GM12878 (cell line): ENCODE measurements around the gene ELAVL4. TPM values are rescaled to one million over a fixed set of nuclear protein-coding genes. Genes with fewer than 3 reads are reported as not detected.

ENCODE experiments used
- ATAC-seq: fragments of 200-7000 bp; cut with Tn5 transposase; 3 replicates; pipeline ENCODE4 v1.9.1; 2020; ENCODE audit warnings: mild to moderate bottlenecking, moderate library complexity
- BruUV-seq: library from RNA; stranded (reverse); fragments of 400-500 nt; replicated peaks from 2 replicates; lab custom pipeline; 2021; lab: Mats Ljungman, UMichigan
- CTCF ChIA-PET: fragments of 300-600 bp; sonication (Branson Sonifier 250); formaldehyde crosslinking; extraction: SDS; loops from one replicate; lab custom pipeline; 2021; ENCODE audit warnings: inconsistent platforms; lab: Yijun Ruan, JAX
- POLR2A ChIA-PET: fragments of 350-600 bp; formaldehyde crosslinking; extraction: SDS; loops from one replicate; lab custom pipeline; 2021; ENCODE audit warnings: inconsistent platforms; lab: Charles Lee
- RAD21 ChIA-PET: fragments of 300-600 bp; sonication (Branson Sonifier 250); formaldehyde crosslinking; loops from one replicate; lab custom pipeline; 2023; ENCODE audit warnings: antibody characterized with exemption; ENCODE audit not compliant: unreplicated experiment; lab: Charles Lee
- SMC1A ChIA-PET: fragments of 300-600 bp; sonication (Branson Sonifier 250); formaldehyde crosslinking; loops from one replicate; lab custom pipeline; 2023; ENCODE audit not compliant: unreplicated experiment, uncharacterized antibody; lab: Charles Lee
- DNase-seq: peaks from one replicate; pipeline ENCODE4 v3.0.0-alpha.2; 2011; ENCODE audit warnings: low read depth, low spot score
- FAIRE-seq: peaks from 3 replicates; lab custom pipeline; 2011; peaks lifted over from hg19 to GRCh38; lab: Jason Lieb, UNC
- H2AFZ ChIP-seq: 2 replicates; pipeline ENCODE4 v1.6.0; 2011; ENCODE audit warnings: low read depth, low read length, control low read depth; ENCODE audit not compliant: control insufficient read depth
- H3K27ac ChIP-seq: 2 replicates; pipeline ENCODE4 v1.5.1; 2011; ENCODE audit warnings: control low read depth; ENCODE audit not compliant: control insufficient read depth, insufficient read depth
- H3K27me3 ChIP-seq, 2 experiments: replicated peaks in 1 of 2; 2 replicates each; pipeline versions ENCODE4 v1.6.0 to v1.6.1; 2011; ENCODE audit warnings: low read length in 1 of 2; ENCODE audit not compliant: control insufficient read depth in 2 of 2, insufficient read depth in 2 of 2
- H3K36me3 ChIP-seq, 2 experiments: 2 replicates each; pipeline ENCODE4 v1.5.1; 2011; ENCODE audit warnings: low read length in 1 of 2; ENCODE audit not compliant: control insufficient read depth in 2 of 2, insufficient read depth in 2 of 2
- H3K4me1 ChIP-seq: 2 replicates; pipeline ENCODE4 v1.6.1; 2011; ENCODE audit warnings: mild to moderate bottlenecking, low read length, moderate library complexity, mixed read lengths; ENCODE audit not compliant: control insufficient read depth, insufficient read depth
- H3K4me2 ChIP-seq: 2 replicates; pipeline ENCODE4 v1.6.0; 2011; ENCODE audit warnings: control low read depth; ENCODE audit not compliant: control insufficient read depth, insufficient read depth
- H3K4me3 ChIP-seq: fragments of 200-600 bp; sonication (generic); 2 replicates; pipeline ENCODE4 v1.5.1; 2016
- H3K79me2 ChIP-seq: 2 replicates; pipeline ENCODE4 v1.6.0; 2011; ENCODE audit warnings: low read length; ENCODE audit not compliant: control insufficient read depth, insufficient read depth
- H3K9ac ChIP-seq: 2 replicates; pipeline ENCODE4 v1.8.0; 2011; ENCODE audit warnings: low read length, control low read depth, mixed read lengths; ENCODE audit not compliant: control insufficient read depth, insufficient read depth
- H3K9me3 ChIP-seq: replicated peaks from 3 replicates; pipeline ENCODE4 v1.5.1; 2011; ENCODE audit warnings: mild to moderate bottlenecking, low read length; ENCODE audit not compliant: control insufficient read depth, insufficient read depth
- H4K20me1 ChIP-seq: 2 replicates; pipeline ENCODE4 v1.6.0; 2011; ENCODE audit not compliant: control insufficient read depth, insufficient read depth
- ATF7 ChIP-seq: fragments of 450-650 bp; IDR thresholded peaks from 2 replicates; pipeline ENCODE4 v1.6.1; 2016; ENCODE audit warnings: low read depth, mild to moderate bottlenecking
- BACH1 ChIP-seq: fragments of 450-650 bp; IDR thresholded peaks from 2 replicates; pipeline ENCODE4 v1.6.1; 2017; ENCODE audit warnings: mild to moderate bottlenecking, borderline replicate concordance
- IKZF2 ChIP-seq, 2 experiments: fragments of 450-650 bp; IDR thresholded peaks; 2 replicates each; pipeline ENCODE4 v1.6.1; 2017; ENCODE audit warnings: mild to moderate bottlenecking in 2 of 2, moderate library complexity in 2 of 2
- KLF5 ChIP-seq: fragments of 450-650 bp; IDR thresholded peaks from 2 replicates; pipeline ENCODE4 v1.6.1; 2014; ENCODE audit warnings: mild to moderate bottlenecking; ENCODE audit not compliant: partially characterized antibody
- MEF2B ChIP-seq: fragments of 450-650 bp; IDR thresholded peaks from 2 replicates; pipeline ENCODE4 v1.6.1; 2018; ENCODE audit warnings: mild to moderate bottlenecking, moderate library complexity; ENCODE audit not compliant: partially characterized antibody, poor library complexity, severe bottlenecking
- NBN ChIP-seq: fragments of 450-650 bp; IDR thresholded peaks from 2 replicates; pipeline ENCODE4 v1.6.1; 2016
- POU2F2 ChIP-seq: IDR thresholded peaks from 3 replicates; pipeline ENCODE4 v1.6.1; 2011; ENCODE audit warnings: low read depth, mild to moderate bottlenecking, low read length, borderline replicate concordance
- RB1 ChIP-seq: fragments of 450-650 bp; formaldehyde crosslinking; IDR thresholded peaks from 2 replicates; pipeline ENCODE4 v1.6.1; 2017; ENCODE audit warnings: mild to moderate bottlenecking, borderline replicate concordance
- SMARCA5 ChIP-seq: fragments of 450-650 bp; IDR thresholded peaks from 2 replicates; pipeline ENCODE4 v1.6.1; 2017; ENCODE audit warnings: mild to moderate bottlenecking
- SUZ12 ChIP-seq: fragments of 200-600 bp; sonication (generic); IDR thresholded peaks from one replicate; pipeline ENCODE4 v1.6.1; 2018; ENCODE audit warnings: antibody characterized with exemption, mild to moderate bottlenecking; ENCODE audit not compliant: unreplicated experiment
- TARDBP ChIP-seq: IDR thresholded peaks from 2 replicates; pipeline ENCODE4 v1.6.1; 2016; ENCODE audit warnings: borderline replicate concordance
- ZNF217 ChIP-seq: fragments of 450-650 bp; IDR thresholded peaks from 2 replicates; pipeline ENCODE4 v1.6.1; 2017; ENCODE audit warnings: antibody characterized with exemption, mild to moderate bottlenecking
- ZNF24 ChIP-seq: fragments of 450-650 bp; IDR thresholded peaks from 2 replicates; pipeline ENCODE4 v1.6.1; 2017; ENCODE audit warnings: antibody characterized with exemption, mild to moderate bottlenecking
- WGBS: methylation state at CpG from one replicate; pipeline ENCODE4 v1.1.6; 2016; ENCODE audit warnings: low lambda C conversion rate; ENCODE audit not compliant: insufficient replicate concordance, insufficient coverage; ENCODE audit errors: missing lambda C conversion rate; 5-methylcytosine and 5-hydroxymethylcytosine counted together
- in situ Hi-C: fragments of 300-500 bp; cut with MboI; formaldehyde crosslinking; loops from 9 replicates; pipeline ENCODE4 v1.14.3; 2018; ENCODE audit warnings: mixed read lengths
- intact Hi-C: fragments of 100-400 bp; cut with micrococcal nuclease; formaldehyde crosslinking; loops from one replicate; pipeline ENCODE4 v1.14.2; 2022; ENCODE audit not compliant: unreplicated experiment
- polyA plus RNA-seq, 11 experiments: library from polyadenylated mRNA; depleted of rRNA in 4 of 11; unstranded in 6 of 11; stranded (reverse) in 5 of 11; fragments of >200 nt; fragmentation: Nextera tagmentation in 4 of 11; fragmentation: Illumina TruSeq in 1 of 11; extraction: Ambion mirVana in 4 of 11; extraction: Trizol in 1 of 11; gene quantifications; 1 replicate in 1 of 11; 2 replicates in 10 of 11; pipeline versions ENCODE4 v1.2.1 to v1.2.3, GENCODE V29; 2011 to 2016; ENCODE audit warnings: inconsistent platforms in 2 of 11, missing spikeins in 2 of 11, low read depth in 1 of 11
- total RNA-seq, 4 experiments: library from RNA; depleted of rRNA in 3 of 4; stranded (reverse); fragments of >200 nt in 3 of 4; fragmentation: Illumina TruSeq in 1 of 4; extraction: Trizol in 1 of 4; gene quantifications; 2 replicates each; pipeline versions ENCODE4 v1.2.1 to v1.2.3, GENCODE V29; 2013 to 2021
- TF ChIP-seq, protein P1 (sequence below): fragments of 450-650 bp; IDR thresholded peaks from 2 replicates; pipeline ENCODE4 v1.6.1; 2017; ENCODE audit warnings: low read depth, mild to moderate bottlenecking, moderate library complexity
- TF ChIP-seq, protein P2 (sequence below): IDR thresholded peaks from 2 replicates; pipeline ENCODE4 v1.6.1; 2011; ENCODE audit warnings: low read depth, mild to moderate bottlenecking, low read length, moderate library complexity, borderline replicate concordance; ENCODE audit errors: extremely low read depth

The ELAVL4 gene
- total and polyA plus RNA-seq, 10 of the 15 experiments (the other 5 are each of a cell fraction or from before 2014, with no cell fraction given): 0.10 to 0.53 (median 0.17) TPM; not detected in 6

DNA sequence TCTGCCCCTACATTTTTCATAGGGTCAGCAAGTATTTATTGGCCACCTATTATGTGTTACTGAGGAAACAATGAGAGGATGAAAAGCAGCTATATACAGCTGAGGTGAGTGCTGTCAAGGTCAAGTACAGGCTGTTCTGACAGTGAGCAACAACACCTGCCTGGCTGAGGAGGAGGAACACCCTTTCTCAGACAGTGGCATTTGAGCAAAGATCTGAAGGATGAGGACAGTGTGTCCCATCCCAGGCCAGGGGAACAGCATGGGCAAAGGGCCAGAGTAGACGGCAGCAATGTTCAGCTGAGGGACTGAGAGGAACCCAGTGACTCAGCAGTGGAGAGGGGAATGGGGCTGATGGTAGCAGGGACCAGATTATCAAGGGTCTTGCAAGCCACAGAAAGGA lies 101.0 kb downstream of the ELAVL4 start (continued):
- TF ChIP-seq ATF7 (no peak), SMARCA5 (no peak), ZNF24 (no peak), KLF5 (no peak), SUZ12 (no peak)
- TF ChIP-seq, protein P1, sequence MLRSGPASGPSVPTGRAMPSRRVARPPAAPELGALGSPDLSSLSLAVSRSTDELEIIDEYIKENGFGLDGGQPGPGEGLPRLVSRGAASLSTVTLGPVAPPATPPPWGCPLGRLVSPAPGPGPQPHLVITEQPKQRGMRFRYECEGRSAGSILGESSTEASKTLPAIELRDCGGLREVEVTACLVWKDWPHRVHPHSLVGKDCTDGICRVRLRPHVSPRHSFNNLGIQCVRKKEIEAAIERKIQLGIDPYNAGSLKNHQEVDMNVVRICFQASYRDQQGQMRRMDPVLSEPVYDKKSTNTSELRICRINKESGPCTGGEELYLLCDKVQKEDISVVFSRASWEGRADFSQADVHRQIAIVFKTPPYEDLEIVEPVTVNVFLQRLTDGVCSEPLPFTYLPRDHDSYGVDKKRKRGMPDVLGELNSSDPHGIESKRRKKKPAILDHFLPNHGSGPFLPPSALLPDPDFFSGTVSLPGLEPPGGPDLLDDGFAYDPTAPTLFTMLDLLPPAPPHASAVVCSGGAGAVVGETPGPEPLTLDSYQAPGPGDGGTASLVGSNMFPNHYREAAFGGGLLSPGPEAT: no peak
- TF ChIP-seq, protein P2, sequence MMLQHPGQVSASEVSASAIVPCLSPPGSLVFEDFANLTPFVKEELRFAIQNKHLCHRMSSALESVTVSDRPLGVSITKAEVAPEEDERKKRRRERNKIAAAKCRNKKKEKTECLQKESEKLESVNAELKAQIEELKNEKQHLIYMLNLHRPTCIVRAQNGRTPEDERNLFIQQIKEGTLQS: no peak

DNA sequence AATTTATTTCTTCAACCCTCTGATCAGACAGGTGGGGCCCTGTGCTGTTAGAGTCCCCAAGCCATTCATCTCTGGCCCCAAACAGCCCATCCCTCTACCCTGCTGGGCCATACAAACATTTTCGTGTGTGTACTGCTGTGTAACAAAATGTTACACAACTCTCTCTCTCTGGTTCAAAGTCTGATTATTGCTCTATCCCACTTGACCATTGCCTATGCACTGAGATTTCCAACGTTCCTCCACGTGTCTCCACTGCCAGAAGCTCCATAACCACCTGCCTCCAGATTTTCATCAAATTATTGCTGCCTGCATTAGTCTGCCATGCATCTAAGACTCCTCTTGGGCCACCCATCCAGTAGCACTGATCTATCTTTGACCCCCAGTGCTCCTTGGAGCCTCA lies 104.8 kb downstream of the ELAVL4 start:
- SMC1A ChIA-PET: no interaction called here

More for the DNA sequence above, 104.8 kb downstream of the ELAVL4 start:
- TF ChIP-seq MEF2B (no peak), TARDBP (no peak), NBN (no peak), RB1 (no peak), ZNF217 (no peak), IKZF2 (IDR thresholded peaks at IDR 0.05) (no peak), BACH1 (no peak), POU2F2 (no peak)
- intact Hi-C loops: no loop called here
- in situ Hi-C loops: no loop called here
- 2% methylated on average over 3 of the region's 3 CpGs for WGBS
- POLR2A ChIA-PET: no interaction called here
- Histone ChIP-seq H3K79me2 (no peaks in the 10 kb centered on the region), H3K4me3 (no peak overlapping the region), H3K36me3 (no peaks in the 10 kb centered on the region), H3K9me3 (no peaks in the 10 kb centered on the region), H2AFZ (no peak overlapping the region), H3K27ac (no peak overlapping the region), H3K27me3 (no peaks in the 10 kb centered on the region; a peak in 1 of 4 replicates), H3K4me1 (no peaks in the 10 kb centered on the region), H4K20me1 (no peaks in the 10 kb centered on the region), H3K4me2 (no peak overlapping the region), H3K9ac (no peak overlapping the region)
- RAD21 ChIA-PET: no interaction called here
- ATAC-seq (no peak), DNase-seq (no peak), FAIRE-seq (no peak)
- BruUV-seq: no TSS peak
- CTCF ChIA-PET: interaction anchor here (0.8 kb wide), 1 partner anchor 60 kb away, joined by 3 read pairs; no protein-coding TSS in a partner anchor
